Ramos (cell line): ENCODE results near the gene CHRNE.

Experiments
- in situ Hi-C: fragments of 300-500 bp; cut with MboI; formaldehyde crosslinking; loops from one replicate; pipeline ENCODE4 v1.14.3; 2022; ENCODE audit warnings: low sequenced_read_pairs; ENCODE audit not compliant: unreplicated experiment

CHRNE gene

GRCh38 chr17:4903051-4903818 lies at the start of gene CHRNE:
CHRNE (minus strand) TSS chr17:4903098; CDS start chr17:4903063, 35 bp downstream.
- in situ Hi-C loops: loop anchor here (10.0 kb wide), 1 partner anchor 152 kb away; no protein-coding TSS in a partner anchor

GRCh38 chr17:4951486-4951885 lies 48.6 kb upstream of the CHRNE start:
- in situ Hi-C loops: no loop called here

DNA sequence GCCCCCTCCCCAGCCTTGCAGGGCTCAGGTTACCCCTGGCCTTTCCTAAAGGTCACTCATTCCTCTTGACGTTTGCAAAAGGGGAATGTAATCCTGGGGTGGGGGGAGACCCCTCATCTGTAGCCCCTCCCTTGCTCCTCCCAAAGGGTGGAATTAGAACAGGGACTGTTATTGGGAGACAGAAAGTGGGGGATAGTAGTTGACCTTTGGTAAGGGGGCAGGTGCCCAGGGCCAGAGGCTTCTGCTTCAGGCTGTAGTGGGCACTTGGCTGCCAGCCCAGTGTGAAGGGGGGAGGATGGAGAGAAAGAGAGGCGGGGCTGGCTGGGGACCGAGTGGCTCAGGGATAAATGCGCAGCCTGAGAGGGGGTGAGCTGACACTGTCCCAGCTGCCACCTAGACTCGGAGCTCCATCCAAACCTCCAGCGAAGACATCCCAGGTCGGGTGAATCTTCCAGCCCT lies 47.9 kb upstream of the CHRNE start, which contains the start of gene ENO3:
Gene ENO3, plus strand, starts transcription at position 374 of the 459 bp plus-strand sequence. CDS start 711 bp downstream, outside the sequence.
- in situ Hi-C loops: no loop called here

- in situ Hi-C loops: no loop called here
These were observed 47.3 kb upstream of the CHRNE start for GRCh38 chr17:4950075-4950745.

DNA sequence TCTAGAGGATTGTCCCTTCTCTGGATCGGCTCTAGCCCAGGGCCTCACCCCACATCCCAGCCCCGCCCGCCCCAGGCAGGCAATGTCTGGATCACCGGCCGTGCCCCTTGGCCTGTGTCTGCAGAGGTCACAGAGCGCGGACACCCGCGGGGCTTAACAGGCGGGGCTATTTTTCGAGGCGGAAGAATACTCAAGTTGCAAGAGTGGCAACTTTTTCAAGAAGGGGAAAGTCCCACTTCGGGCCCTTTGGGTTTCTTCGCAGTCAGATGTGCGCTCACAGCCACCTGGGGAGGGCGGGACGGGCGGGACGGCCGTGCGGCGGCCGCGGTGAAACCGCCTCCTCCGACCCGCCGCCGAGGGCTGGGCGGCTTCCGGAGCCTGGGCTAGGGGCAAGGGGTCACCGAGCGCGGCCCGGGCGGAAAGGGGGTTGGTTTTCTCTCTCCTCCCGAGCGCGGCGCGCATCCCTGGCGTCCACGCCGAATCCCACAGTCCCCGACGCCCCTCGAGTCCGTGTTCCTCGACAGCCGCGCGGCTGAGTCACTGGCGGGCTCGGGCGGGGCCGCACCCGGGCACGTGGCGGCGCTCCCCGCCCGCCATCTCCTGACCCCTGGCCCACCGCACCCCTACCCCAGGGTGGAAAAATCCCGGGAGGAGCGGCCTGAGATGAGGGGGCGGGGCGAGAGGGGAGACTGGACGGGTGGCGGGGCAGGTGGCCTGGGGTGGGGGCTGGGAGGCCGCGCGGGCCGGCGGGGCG lies 46.6 kb upstream of the CHRNE start:
- in situ Hi-C loops: no loop called here

GRCh38 chr17:4948931-4949320 lies 46.0 kb upstream of the CHRNE start:
- in situ Hi-C loops: no loop called here

GRCh38 chr17:4948166-4948930 lies 45.5 kb upstream of the CHRNE start, which contains the start of gene PFN1:
PFN1 (minus strand) TSS chr17:4948530; CDS start chr17:4948394, 136 bp downstream.
- in situ Hi-C loops: no loop called here

DNA sequence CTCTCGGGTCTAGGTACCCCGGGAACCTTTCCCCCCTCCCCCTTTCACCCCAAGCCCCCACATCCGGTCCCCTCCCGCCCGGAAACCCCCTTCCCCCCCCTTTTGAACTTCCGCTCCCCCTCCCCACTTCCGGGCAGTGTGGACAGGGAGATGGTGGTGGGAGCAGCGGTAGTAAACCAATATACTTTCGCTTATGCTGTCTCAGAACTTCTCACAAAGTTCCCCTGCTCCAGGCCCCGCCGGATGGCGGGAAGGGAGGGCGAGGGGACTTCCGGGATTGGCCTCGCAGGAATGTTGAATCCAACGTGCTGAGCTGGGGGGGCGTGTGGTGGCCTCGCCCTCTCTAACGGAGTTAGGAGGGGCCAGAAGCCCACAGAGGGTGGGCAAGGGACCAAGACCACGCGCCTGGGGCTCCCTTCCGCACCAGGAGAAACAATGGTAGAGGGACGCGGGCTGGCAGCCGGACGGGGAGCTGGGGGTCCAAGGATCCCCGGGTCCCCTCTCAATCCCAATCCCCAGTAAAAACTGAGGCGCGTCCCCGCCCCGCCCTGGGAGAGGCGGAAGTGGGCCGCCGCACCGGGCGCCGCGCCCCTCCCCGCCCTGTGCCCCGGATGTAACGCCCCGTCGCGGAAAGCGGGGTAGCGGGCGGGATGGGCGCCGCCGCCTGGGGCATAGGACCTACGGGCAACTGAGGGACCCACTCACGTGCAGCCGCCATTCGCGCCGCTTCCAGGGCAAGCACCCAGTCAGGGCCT lies 44.7 kb upstream of the CHRNE start:
- in situ Hi-C loops: no loop called here

DNA sequence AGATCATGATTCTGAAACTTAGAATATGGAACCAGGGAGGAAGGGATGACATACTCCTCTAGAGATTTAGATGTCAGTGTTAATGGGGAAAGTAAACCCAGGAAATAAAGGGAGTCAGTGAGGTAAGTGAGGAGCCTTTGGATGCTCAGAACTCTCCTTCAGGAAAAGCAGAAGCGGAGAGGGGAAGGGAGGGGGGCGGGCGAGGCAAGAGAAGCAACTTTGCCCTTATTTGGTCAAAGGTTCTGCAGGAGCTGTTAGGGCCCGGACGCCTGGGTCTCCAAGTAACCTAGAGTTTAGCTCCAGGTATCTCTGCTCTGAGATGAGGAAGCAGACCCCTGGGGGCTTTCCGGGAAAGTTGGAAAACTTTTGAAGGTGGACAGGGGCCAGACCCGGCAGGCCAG lies 44.1 kb upstream of the CHRNE start:
- in situ Hi-C loops: no loop called here

DNA sequence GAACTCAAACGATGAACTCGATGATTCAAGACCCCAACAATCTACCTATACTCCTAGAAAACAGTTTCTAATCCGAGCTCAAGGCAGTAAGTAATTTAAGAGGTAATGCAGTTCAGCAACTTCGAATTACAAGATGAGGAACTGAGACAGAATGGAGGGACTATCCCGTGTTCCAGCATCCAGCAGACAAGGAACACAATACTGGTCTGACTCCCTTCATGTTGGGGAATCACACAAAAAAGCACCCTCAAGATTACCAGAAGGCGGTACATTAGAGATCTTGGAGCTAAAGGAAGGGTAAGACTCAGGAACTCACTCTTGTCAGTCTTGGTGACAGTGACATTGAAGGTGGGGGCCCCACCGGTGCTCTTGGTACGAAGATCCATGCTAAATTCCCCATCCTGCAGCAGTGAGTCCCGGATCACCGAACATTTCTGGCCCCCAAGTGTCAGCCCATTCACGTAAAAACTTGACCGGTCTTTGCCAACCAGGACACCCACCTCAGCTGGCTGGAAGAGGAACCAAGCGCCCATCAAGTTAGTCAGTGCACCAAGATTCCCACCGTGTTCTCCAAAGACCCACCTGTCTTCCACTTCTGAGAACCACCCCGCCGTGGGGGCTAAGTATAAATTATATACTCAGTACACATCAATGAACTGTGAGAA lies 43.5 kb upstream of the CHRNE start:
- in situ Hi-C loops: no loop called here

DNA sequence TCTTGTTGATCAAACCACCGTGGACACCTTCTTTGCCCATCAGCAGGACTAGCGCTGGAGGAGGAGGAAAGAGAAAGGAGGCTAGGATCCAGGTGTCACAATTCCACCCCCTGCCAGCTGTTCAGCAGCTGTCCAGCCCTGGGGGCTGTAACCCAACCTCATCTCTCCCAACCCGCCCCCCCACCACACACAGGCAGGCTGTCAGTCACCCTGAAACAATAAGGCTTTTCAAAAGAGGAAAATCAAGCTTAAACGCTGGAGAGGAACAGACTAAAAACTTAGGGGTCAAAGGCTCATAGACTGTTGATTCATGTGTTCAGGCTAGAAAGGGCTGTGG lies 43.0 kb upstream of the CHRNE start:
- in situ Hi-C loops: no loop called here

GRCh38 chr17:4945176-4945943 lies 42.5 kb upstream of the CHRNE start:
- in situ Hi-C loops: no loop called here

DNA sequence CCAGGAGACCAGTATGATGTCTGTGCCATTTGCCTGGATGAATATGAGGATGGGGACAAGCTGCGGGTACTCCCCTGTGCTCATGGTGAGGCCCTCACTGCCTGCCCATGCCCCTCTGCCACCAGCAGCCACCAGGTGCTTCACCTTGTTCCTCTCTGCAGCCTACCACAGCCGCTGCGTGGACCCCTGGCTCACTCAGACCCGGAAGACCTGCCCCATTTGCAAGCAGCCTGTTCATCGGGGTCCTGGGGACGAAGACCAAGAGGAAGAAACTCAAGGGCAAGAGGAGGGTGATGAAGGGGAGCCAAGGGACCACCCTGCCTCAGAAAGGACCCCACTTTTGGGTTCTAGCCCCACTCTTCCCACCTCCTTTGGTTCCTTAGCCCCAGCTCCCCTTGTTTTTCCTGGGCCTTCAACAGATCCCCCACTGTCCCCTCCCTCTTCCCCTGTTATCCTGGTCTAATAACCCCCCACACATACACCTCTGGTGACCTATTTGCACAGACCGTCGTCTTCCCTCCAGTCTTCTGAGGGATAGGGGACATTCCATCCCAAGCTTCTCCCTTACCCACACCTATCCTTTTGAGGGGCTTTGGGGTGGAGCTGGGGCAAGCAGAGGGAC lies 41.8 kb upstream of the CHRNE start:
- in situ Hi-C loops: no loop called here

- in situ Hi-C loops: no loop called here
These were observed 41.3 kb upstream of the CHRNE start for GRCh38 chr17:4944163-4944553.

DNA sequence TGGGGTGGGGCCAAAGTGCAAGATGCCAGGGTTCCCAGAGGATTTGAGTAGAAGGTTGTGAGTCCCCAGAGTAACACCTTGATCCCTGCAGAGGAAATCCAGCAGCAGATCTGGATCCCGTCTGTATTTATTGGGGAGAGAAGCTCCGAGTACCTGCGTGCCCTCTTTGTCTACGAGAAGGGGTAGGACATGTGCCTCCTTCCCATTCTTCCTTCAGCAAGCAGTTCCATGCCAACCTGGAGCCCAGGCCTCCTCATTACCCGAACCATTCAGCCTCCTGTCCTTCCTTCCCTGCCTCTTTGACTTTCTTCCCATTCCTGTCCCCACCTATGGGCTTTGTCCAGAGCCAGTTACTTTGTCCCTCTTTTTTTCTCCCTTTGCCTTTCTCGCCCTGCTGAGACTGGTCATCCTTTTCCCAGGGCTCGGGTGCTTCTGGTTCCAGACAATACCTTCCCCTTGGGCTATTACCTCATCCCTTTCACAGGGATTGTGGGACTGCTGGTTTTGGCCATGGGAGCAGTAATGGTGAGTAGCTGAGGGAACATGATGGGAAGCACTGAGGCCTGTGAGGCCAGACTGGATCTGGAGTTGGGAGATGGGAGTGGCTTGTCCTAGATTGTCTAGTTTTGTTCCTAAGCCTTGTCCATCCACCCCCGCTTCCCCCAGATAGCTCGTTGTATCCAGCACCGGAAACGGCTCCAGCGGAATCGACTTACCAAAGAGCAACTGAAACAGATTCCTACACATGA lies 40.0 kb upstream of the CHRNE start:
- in situ Hi-C loops: no loop called here

GRCh38 chr17:4941319-4941610 lies 38.4 kb upstream of the CHRNE start:
- in situ Hi-C loops: no loop called here
